Lung (tissue), 12 donors: ENCODE measurements around the gene ARHGAP18. TPM values are rescaled to one million over a fixed set of nuclear protein-coding genes. Genes with fewer than 3 reads are reported as not detected.

Source experiments
- ATAC-seq: fragments of 200-7000 bp; cut with Tn5 transposase; one replicate; pipeline ENCODE4 v1.9.1; 2020; ENCODE audit warnings: moderate number of reproducible peaks; ENCODE audit not compliant: insufficient read depth, low FRiP score
- DNase-seq, 3 donors: peaks; one replicate each; pipeline ENCODE4 v3.0.0-alpha.2; 2013 to 2017
- H3K27ac ChIP-seq, 2 donors: one replicate each; pipeline ENCODE4 v1.5.1; 2013; ENCODE audit warnings: mild to moderate bottlenecking in 2 of 2, moderate library complexity in 2 of 2, control low read depth in 1 of 2, inconsistent platforms in 1 of 2, low read depth in 1 of 2, low read length in 1 of 2
- H3K27me3 ChIP-seq, 3 donors: one replicate each; pipeline ENCODE4 v1.5.1; 2013; ENCODE audit warnings: low read length in 2 of 3; ENCODE audit not compliant: control insufficient read depth in 3 of 3, insufficient read depth in 3 of 3
- H3K36me3 ChIP-seq, 4 donors: one replicate each; pipeline ENCODE4 v1.5.1; 2013; ENCODE audit warnings: low read length in 4 of 4, mild to moderate bottlenecking in 1 of 4, moderate library complexity in 1 of 4; ENCODE audit not compliant: control insufficient read depth in 4 of 4, insufficient read depth in 4 of 4
- H3K4me1 ChIP-seq, 5 donors: one replicate each; pipeline ENCODE4 v1.5.1; 2013; ENCODE audit warnings: low read length in 5 of 5, mild to moderate bottlenecking in 2 of 5, moderate library complexity in 1 of 5; ENCODE audit not compliant: control insufficient read depth in 5 of 5, insufficient read depth in 5 of 5
- H3K4me3 ChIP-seq: one replicate; pipeline ENCODE4 v1.5.1; 2013; ENCODE audit warnings: mild to moderate bottlenecking, control low read depth, moderate library complexity
- H3K9ac ChIP-seq, 2 donors: one replicate each; pipeline ENCODE4 v1.5.1; 2013; ENCODE audit warnings: low read length in 2 of 2, control low read depth in 1 of 2; ENCODE audit not compliant: insufficient read depth in 1 of 2
- H3K9me3 ChIP-seq, 4 donors: one replicate each; pipeline ENCODE4 v1.5.1; 2013; ENCODE audit warnings: low read length in 3 of 4, mild to moderate bottlenecking in 1 of 4, moderate library complexity in 1 of 4; ENCODE audit not compliant: control insufficient read depth in 4 of 4, insufficient read depth in 3 of 4
- CTCF ChIP-seq: IDR thresholded peaks from 2 replicates; pipeline ENCODE4 v1.5.1; 2012; ENCODE audit warnings: mild to moderate bottlenecking; ENCODE audit errors: control extremely low read depth, extremely low read depth
- WGBS, 2 donors: extraction: QIAGEN DNeasy Blood & Tissue Kit; methylation state at CpG; one replicate each; pipeline ENCODE4 v1.1.7; 2013; 5-methylcytosine and 5-hydroxymethylcytosine counted together
- polyA plus RNA-seq, 2 donors: library from polyadenylated mRNA; stranded (reverse); fragments of 200-250 nt; gene quantifications; one replicate each; pipeline ENCODE4 v1.2.1, GENCODE V29; 2013
- total RNA-seq, 2 donors: library from RNA; depleted of rRNA in 1 of 2; stranded (reverse); fragments of >200 nt in 1 of 2; gene quantifications; one replicate each; pipeline ENCODE4 v1.2.1, GENCODE V29; 2014 to 2021
- donor health status: control.
- donor health status: control.
- donor health status: Bipolar disorder and iron deficiency.
- donor health status: healthy.
- donor health status: DM: yes; HTN: yes; CAD: no.

ARHGAP18 gene
- total and polyA plus RNA-seq, 4 donors, result 16.4 to 70.7 (median 33.0) TPM

GRCh38 chr6:129678463-129678862, 31.5 kb downstream of the ARHGAP18 start:
- Histone ChIP-seq H3K27ac (no peak overlapping the region), H3K4me1 (peaks cover 0 to 6% (median 0%) of the 10 kb centered on the region in 5 donors), H3K36me3 (no peaks in the 10 kb centered on the region), H3K9me3 (no peaks in the 10 kb centered on the region), H3K9ac (no peak overlapping the region), H3K27me3 (no peaks in the 10 kb centered on the region), H3K4me3 (no peak overlapping the region)
- no peak for TF ChIP-seq CTCF
- DNase-seq, result no peak
- WGBS, 2 donors, result 49 to 72% methylated on average over 1 of the region's 1 CpG
- no peak for ATAC-seq

DNA sequence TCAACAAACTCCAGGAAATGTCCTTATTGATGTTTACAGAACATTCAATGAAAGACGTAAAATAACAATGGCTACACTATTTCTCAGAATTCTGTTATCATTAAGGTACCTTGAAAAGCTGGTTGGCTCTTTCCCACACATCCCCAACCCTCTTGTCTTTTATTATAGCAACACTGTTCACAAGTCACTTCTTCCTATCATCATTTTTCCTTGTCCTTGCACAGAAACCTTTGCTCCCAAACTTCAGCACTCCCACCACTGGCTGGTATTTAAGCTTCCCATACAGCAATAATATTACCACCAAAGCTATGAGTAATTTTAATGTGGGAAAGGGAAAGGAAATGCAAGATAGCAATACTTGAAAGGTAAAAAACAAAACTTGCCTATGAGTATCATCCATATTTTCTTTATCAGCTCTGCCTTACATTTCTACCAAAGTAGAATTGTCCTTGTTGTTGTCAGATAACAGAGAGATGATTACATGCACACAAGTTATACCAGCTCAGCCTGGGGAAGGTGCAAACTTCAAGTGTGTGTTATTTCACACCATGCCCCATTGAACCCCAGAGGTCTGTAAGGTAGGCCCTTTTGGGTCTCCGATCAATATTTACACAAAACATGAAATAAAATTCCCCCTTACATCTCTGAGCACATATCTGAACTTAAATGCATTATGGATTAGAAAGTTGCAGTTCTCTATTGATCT, 32.2 kb downstream of the ARHGAP18 start:
- peaks cover 0 to 6% (median 0%) of the 10 kb centered on the region in 5 donors for H3K4me1 ChIP-seq
- ATAC-seq, result no peak
- TF ChIP-seq CTCF, result no peak
- no peak overlapping the region for H3K27ac ChIP-seq
- H3K4me3 ChIP-seq, result no peak overlapping the region
- WGBS, 2 donors, result 76 to 85% methylated on average over 2 of the region's 2 CpGs
- no peaks in the 10 kb centered on the region for H3K27me3 ChIP-seq
- no peak for DNase-seq
- no peaks in the 10 kb centered on the region for H3K36me3 ChIP-seq
- no peaks in the 10 kb centered on the region for H3K9me3 ChIP-seq
- H3K9ac ChIP-seq, result no peak overlapping the region

DNA sequence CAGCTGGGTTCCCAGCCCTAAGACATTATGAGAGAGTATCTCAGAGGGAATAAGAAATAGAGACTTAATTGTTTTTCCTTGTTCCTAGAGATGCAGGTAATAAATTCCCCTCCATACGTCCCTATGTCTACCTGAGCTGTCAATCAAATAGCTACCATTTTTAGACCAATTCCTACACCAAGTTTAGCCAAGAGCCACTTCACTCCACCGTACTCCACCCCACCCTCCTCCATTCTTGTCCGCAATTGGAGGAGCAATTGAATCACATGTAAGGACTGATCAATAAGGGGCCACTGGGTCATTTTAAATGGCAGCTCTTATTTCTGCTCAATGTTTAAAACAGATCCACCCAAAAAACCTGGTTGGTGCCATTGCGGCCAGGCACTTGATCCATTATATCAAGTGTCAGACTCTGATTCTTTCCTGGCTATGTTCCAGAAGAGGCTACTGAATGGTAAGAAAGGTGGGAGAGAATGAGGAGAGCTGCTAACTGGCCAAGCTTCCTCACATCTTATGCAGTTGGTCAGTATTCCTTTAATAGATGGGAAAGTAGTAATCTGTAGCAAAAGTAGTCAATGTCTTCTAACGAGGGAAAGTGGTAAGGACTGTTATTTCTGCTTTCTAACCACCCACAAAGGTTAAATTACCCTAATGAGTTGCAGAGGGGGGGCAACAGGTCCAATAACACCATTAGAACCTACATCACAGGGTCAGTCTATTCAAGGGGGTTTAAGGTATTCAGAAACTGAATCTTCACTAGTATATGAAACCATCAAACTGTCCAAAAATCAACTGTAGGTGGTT, 34.1 kb downstream of the ARHGAP18 start:
- Histone ChIP-seq H3K9me3 (no peaks in the 10 kb centered on the region), H3K27ac (no peak overlapping the region), H3K27me3 (no peaks in the 10 kb centered on the region), H3K9ac (no peak overlapping the region), H3K4me1 (peaks cover 0 to 6% (median 3%) of the 10 kb centered on the region in 5 donors), H3K4me3 (no peak overlapping the region), H3K36me3 (no peaks in the 10 kb centered on the region)
- WGBS, 2 donors, result 89 to 93% methylated on average over 5 of the region's 5 CpGs
- DNase-seq (no peak), ATAC-seq (no peak)
- no peak for TF ChIP-seq CTCF
